Right atrium auricular region (tissue), 2 donors: Measurements from ENCODE around the gene TFCP2L1. TPM values are rescaled to one million over a fixed set of nuclear protein-coding genes. Genes with fewer than 3 reads are reported as not detected.

Experiments used
- DNase-seq: peaks from one replicate; pipeline ENCODE4 v3.0.0-alpha.2; 2019; ENCODE audit warnings: low spot score
- H3K27ac ChIP-seq, 2 donors: fragments of 200-600 bp; sonication (generic); 1 replicate in 1 of 2; 2 replicates in 1 of 2; pipeline ENCODE4 v1.5.1; 2016 to 2019
- H3K27me3 ChIP-seq, 2 donors: fragments of 200-600 bp; sonication (generic); one replicate each; pipeline versions ENCODE4 v1.5.1 to v1.6.0; 2017 to 2019
- H3K36me3 ChIP-seq: fragments of 200-600 bp; sonication (generic); one replicate; pipeline ENCODE4 v1.5.1; 2016
- H3K4me1 ChIP-seq, 2 donors: fragments of 200-600 bp; sonication (generic); one replicate each; pipeline versions ENCODE4 v1.5.1 to v1.6.0; 2017 to 2019
- H3K4me3 ChIP-seq, 2 donors: fragments of 200-600 bp; sonication (generic); 1 replicate in 1 of 2; 2 replicates in 1 of 2; pipeline ENCODE4 v1.5.1; 2017 to 2019; ENCODE audit warnings: mild to moderate bottlenecking in 1 of 2, moderate library complexity in 1 of 2
- H3K9me3 ChIP-seq, 2 donors: fragments of 200-600 bp; sonication (generic); one replicate each; pipeline ENCODE4 v1.5.1; 2019
- CTCF ChIP-seq, 2 donors: fragments of 200-600 bp; sonication (generic); IDR thresholded peaks; one replicate each; pipeline ENCODE4 v1.5.1; 2019; ENCODE audit warnings: antibody characterized with exemption in 2 of 2
- total RNA-seq, 2 donors: library from RNA; depleted of rRNA; stranded (reverse); fragments of >200 nt; gene quantifications; one replicate each; pipeline ENCODE4 v1.1.0, GENCODE V29; 2016

The TFCP2L1 gene
- total RNA-seq, 2 donors from 2014 or later = 0.28 to 0.44 TPM

GRCh38 chr2:121241466-121241865 lies 43.5 kb downstream of the TFCP2L1 start:
- Histone ChIP-seq H3K9me3 (no peaks in the 10 kb centered on the region), H3K4me3 (no peak overlapping the region), H3K27ac (no peak overlapping the region), H3K4me1 (no peaks in the 10 kb centered on the region), H3K27me3 (no peaks in the 10 kb centered on the region), H3K36me3 (no peaks in the 10 kb centered on the region)
- no peak for TF ChIP-seq CTCF (IDR thresholded peaks at IDR 0.05)
- no peak for DNase-seq

- H3K4me3 ChIP-seq = no peak overlapping the region
- TF ChIP-seq CTCF (IDR thresholded peaks at IDR 0.05) = no peak
- H3K27ac ChIP-seq = no peak overlapping the region
- DNase-seq = no peak
- H3K27me3 ChIP-seq = no peaks in the 10 kb centered on the region
- H3K9me3 ChIP-seq = no peaks in the 10 kb centered on the region
- H3K4me1 ChIP-seq = no peaks in the 10 kb centered on the region
- H3K36me3 ChIP-seq = no peaks in the 10 kb centered on the region
These were observed 44.6 kb downstream of the TFCP2L1 start for GRCh38 chr2:121240436-121240835.

DNA sequence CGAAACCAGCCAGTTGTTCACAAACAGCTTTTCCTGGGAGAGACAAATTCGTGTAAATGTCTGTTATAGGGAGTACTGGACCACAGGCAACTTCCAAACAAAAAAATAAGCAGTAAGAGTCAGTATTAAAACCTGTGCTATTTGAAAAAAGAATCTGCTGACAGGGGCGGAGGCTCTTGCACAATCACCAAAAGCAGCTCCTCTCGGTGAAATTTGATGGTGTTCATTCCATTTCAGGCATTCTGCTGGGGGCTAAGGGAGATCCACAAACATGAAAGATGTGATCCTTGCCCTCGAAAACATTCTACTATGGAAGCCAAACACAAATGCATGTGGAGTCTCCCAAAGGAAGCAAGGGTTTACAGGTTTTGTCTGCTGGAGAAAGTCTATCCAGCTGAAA lies 45.0 kb downstream of the TFCP2L1 start:
- TF ChIP-seq CTCF (IDR thresholded peaks at IDR 0.05) = no peak

DNA sequence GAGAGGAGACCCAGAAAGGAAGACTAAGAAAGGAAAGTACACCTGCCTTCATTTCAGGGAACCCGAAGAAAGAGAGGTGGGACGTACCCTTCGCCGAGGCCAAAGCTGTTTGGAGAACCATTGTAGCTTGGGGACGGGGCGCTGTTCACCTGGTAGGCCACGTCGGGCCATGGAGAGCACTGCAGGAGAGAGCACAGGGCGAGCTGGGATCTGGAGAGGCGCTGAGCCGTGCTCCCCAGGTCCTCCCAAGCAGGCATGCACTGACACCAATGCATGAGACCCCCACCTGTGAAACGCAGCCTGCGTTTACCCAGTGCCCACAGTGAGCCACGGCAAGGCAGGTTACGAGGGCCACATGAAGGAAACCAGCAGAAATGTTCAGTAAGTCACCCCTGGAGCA lies 45.5 kb downstream of the TFCP2L1 start:
- no peaks in the 10 kb centered on the region for H3K27me3 ChIP-seq
- H3K36me3 ChIP-seq = no peaks in the 10 kb centered on the region
- no peak overlapping the region for H3K27ac ChIP-seq
- H3K9me3 ChIP-seq = no peaks in the 10 kb centered on the region
- no peak for DNase-seq
- no peak for TF ChIP-seq CTCF (IDR thresholded peaks at IDR 0.05)
- H3K4me3 ChIP-seq = no peak overlapping the region
- H3K4me1 ChIP-seq = no peaks in the 10 kb centered on the region

More for the DNA sequence above, 45.0 kb downstream of the TFCP2L1 start:
- Histone ChIP-seq H3K27ac (no peak overlapping the region), H3K27me3 (no peaks in the 10 kb centered on the region), H3K4me3 (no peak overlapping the region), H3K36me3 (no peaks in the 10 kb centered on the region), H3K9me3 (no peaks in the 10 kb centered on the region), H3K4me1 (no peaks in the 10 kb centered on the region)
- no peak for DNase-seq

DNA sequence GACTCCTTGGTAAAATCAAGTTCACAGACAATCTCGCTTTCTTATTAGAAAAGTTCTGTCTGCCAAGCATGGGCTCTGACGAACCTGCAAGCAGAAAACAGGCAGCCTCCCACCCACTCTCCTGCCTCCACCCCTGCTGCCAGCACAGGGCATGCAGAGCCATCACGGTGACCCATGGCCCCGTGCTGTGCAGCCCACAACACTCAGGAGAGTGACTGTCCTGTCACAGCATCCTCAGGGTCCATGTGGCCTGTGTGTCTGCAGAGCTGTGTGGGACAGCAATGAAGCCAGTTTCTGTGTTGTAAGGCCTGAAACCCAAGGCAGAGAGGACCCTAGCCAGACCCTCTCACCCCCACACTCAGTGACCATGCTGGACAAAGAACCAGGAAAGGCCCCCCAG lies 46.2 kb downstream of the TFCP2L1 start:
- H3K9me3 ChIP-seq = no peaks in the 10 kb centered on the region
- no peak overlapping the region for H3K4me3 ChIP-seq
- no peaks in the 10 kb centered on the region for H3K27me3 ChIP-seq
- H3K4me1 ChIP-seq = no peaks in the 10 kb centered on the region
- no peak for TF ChIP-seq CTCF (IDR thresholded peaks at IDR 0.05)
- H3K36me3 ChIP-seq = no peaks in the 10 kb centered on the region
- no peak for DNase-seq
- no peak overlapping the region for H3K27ac ChIP-seq

DNA sequence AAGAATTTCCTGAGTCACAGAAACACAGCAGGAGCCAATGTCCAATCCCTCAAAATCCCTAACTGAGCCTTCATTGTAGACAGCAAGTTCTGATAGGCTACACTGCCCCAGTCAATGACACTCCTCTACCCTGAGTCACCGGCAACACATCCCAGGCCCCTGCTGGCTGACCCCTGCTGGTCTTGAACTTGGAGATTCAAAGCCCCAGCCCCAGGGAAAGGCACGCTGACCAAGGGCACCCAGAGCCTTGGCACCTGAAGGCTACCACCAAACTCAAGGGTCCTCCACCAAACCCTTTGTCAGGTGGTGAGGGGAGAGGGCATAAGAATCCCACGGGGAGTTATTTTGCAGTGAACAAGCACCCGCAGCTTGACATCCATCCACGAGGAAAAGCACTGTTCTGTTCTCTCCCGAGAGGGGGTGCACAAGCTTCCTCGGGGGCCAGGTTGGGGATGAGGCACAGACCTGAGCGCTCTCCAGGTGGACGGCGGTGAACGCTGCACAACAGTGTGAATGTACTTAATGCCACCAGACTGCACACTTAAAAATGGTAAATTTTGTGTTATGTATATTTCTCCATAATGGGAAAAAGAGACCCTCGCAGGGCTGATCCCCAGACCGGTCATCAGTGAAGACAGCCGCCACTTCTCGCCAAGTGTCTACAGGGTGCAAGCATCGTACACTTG lies 46.9 kb downstream of the TFCP2L1 start:
- no peaks in the 10 kb centered on the region for H3K9me3 ChIP-seq
- no peak overlapping the region for H3K27ac ChIP-seq
- H3K4me1 ChIP-seq = no peaks in the 10 kb centered on the region
- no peaks in the 10 kb centered on the region for H3K27me3 ChIP-seq
- no peak for TF ChIP-seq CTCF (IDR thresholded peaks at IDR 0.05)
- H3K36me3 ChIP-seq = no peaks in the 10 kb centered on the region
- DNase-seq = no peak
- H3K4me3 ChIP-seq = no peak overlapping the region
